Measurements from ENCODE around the gene LIMCH1.
"Not testable (repeated sequence)": the region's sequence is repeated elsewhere in the genome, so short reads cannot be mapped to it uniquely, and the experiment has no call there.

Gene LIMCH1

GRCh38 chr4:41644915-41645295, 106.9 kb downstream of the LIMCH1 start:
- DNase-seq (ENCODE audit: low spot score) = no peak

GRCh38 chr4:41645728-41646390, 107.9 kb downstream of the LIMCH1 start:
- DNase-seq (ENCODE audit: low spot score) = no peak

GRCh38 chr4:41646862-41647261, 108.9 kb downstream of the LIMCH1 start:
- no peak for DNase-seq (ENCODE audit: low spot score)

- DNase-seq (ENCODE audit: low spot score) = no peak
These were observed 109.4 kb downstream of the LIMCH1 start for GRCh38 chr4:41647383-41647782.

GRCh38 chr4:41651150-41651549, 113.2 kb downstream of the LIMCH1 start:
- DNase-seq (ENCODE audit: low spot score) = not testable (repeated sequence)

GRCh38 chr4:41652971-41653370, 115.0 kb downstream of the LIMCH1 start:
- DNase-seq (ENCODE audit: low spot score) = no peak

- no peak for DNase-seq (ENCODE audit: low spot score)
These were observed 115.6 kb downstream of the LIMCH1 start for GRCh38 chr4:41653523-41653922.

GRCh38 chr4:41655177-41655576, 117.2 kb downstream of the LIMCH1 start:
- DNase-seq (ENCODE audit: low spot score) = no peak

- DNase-seq (ENCODE audit: low spot score) = no peak
These were observed 118.1 kb downstream of the LIMCH1 start for GRCh38 chr4:41656106-41656505.

GRCh38 chr4:41656572-41657520, 118.9 kb downstream of the LIMCH1 start:
- peak; percentile 34 for DNase-seq (ENCODE audit: low spot score)

GRCh38 chr4:41657561-41657960, 119.6 kb downstream of the LIMCH1 start:
- DNase-seq (ENCODE audit: low spot score) = no peak

- DNase-seq (ENCODE audit: low spot score) = no peak
These were observed 120.2 kb downstream of the LIMCH1 start for GRCh38 chr4:41658163-41658562.

- DNase-seq (ENCODE audit: low spot score) = no peak
These were observed 122.4 kb downstream of the LIMCH1 start for GRCh38 chr4:41660352-41660751.

- DNase-seq (ENCODE audit: low spot score) = peak; percentile 34
These were observed 123.6 kb downstream of the LIMCH1 start for GRCh38 chr4:41661442-41662076.

- DNase-seq (ENCODE audit: low spot score) = no peak
These were observed 127.8 kb downstream of the LIMCH1 start for GRCh38 chr4:41665636-41666207.

- DNase-seq (ENCODE audit: low spot score) = no peak
These were observed 130.1 kb downstream of the LIMCH1 start for GRCh38 chr4:41668024-41668423.

- no peak for DNase-seq (ENCODE audit: low spot score)
These were observed 132.6 kb downstream of the LIMCH1 start for GRCh38 chr4:41670530-41670929.

GRCh38 chr4:41670982-41671381, 133.0 kb downstream of the LIMCH1 start:
- DNase-seq (ENCODE audit: low spot score) = no peak

GRCh38 chr4:41678086-41678816, 140.3 kb downstream of the LIMCH1 start:
- peak; percentile 32 for DNase-seq (ENCODE audit: low spot score)

GRCh38 chr4:41678951-41679350, 141.0 kb downstream of the LIMCH1 start:
- DNase-seq (ENCODE audit: low spot score) = no peak

- no peak for DNase-seq (ENCODE audit: low spot score)
These were observed 142.0 kb downstream of the LIMCH1 start for GRCh38 chr4:41679991-41680390.

- DNase-seq (ENCODE audit: low spot score) = no peak
These were observed 143.1 kb downstream of the LIMCH1 start for GRCh38 chr4:41681054-41681453.

Data from putamen (tissue), 1 donor.